ENCODE measurements around the gene PYCR2. TPM values are rescaled to one million over a fixed set of nuclear protein-coding genes. Genes with fewer than 3 reads are reported as not detected.

The PYCR2 gene
- total RNA-seq, 4 donors from 2014 or later = 23.0 to 35.1 (median 28.0) TPM

- DNase-seq = no peak
- WGBS, 2 donors = 100% methylated on average over 1 of the region's 10 CpGs; no CpG with 5 or more reads in 1 of the 2 donors
- Histone ChIP-seq H3K4me3 (no peak overlapping the region), H3K27me3 (no peaks in the 10 kb centered on the region), H3K4me1 (peaks cover 13 to 61% (median 18%) of the 10 kb centered on the region in 3 donors), H3K36me3 (peaks cover 5 to 86% (median 8%) of the 10 kb centered on the region in 3 donors), H3K9me3 (no peaks in the 10 kb centered on the region), H3K27ac (peak overlapping the region in 1 of 4 donors; percentile 25)
- no peak for TF ChIP-seq CTCF (IDR thresholded peaks at IDR 0.05)
- TF ChIP-seq POLR2A (IDR thresholded peaks at IDR 0.05) = no peak
- intact Hi-C loops (cut with DNase I) = no loop called here
These were observed 50.7 kb downstream of the PYCR2 start for GRCh38 chr1:225873281-225873850.

GRCh38 chr1:225872075-225872430 lies 52.0 kb downstream of the PYCR2 start:
- no peak overlapping the region for H3K4me3 ChIP-seq
- WGBS, 2 donors = 64 to 75% methylated on average over 3 of the region's 3 CpGs
- no peak overlapping the region for H3K27ac ChIP-seq
- TF ChIP-seq POLR2A (IDR thresholded peaks at IDR 0.05) (no peak), CTCF (IDR thresholded peaks at IDR 0.05) (no peak)
- H3K36me3 ChIP-seq = peaks cover 10 to 92% (median 13%) of the 10 kb centered on the region in 3 donors
- intact Hi-C loops (cut with DNase I) = no loop called here
- DNase-seq = no peak
- H3K9me3 ChIP-seq = no peaks in the 10 kb centered on the region
- H3K4me1 ChIP-seq = peaks cover under 1 to 48% (median 5%) of the 10 kb centered on the region in 3 donors
- no peaks in the 10 kb centered on the region for H3K27me3 ChIP-seq

- intact Hi-C loops (cut with DNase I) = no loop called here
- no peaks in the 10 kb centered on the region for H3K9me3 ChIP-seq
- no peaks in the 10 kb centered on the region for H3K27me3 ChIP-seq
- peaks cover 10 to 92% (median 18%) of the 10 kb centered on the region in 3 donors for H3K36me3 ChIP-seq
- WGBS, 2 donors = 70 to 75% methylated on average over 10 to 11 of the region's 11 CpGs
- peaks cover 0 to 45% (median 5%) of the 10 kb centered on the region in 3 donors for H3K4me1 ChIP-seq
- DNase-seq = no peak
- TF ChIP-seq POLR2A (IDR thresholded peaks at IDR 0.05) = no peak
- TF ChIP-seq CTCF (IDR thresholded peaks at IDR 0.05) = no peak
- no peak overlapping the region for H3K27ac ChIP-seq
- H3K4me3 ChIP-seq = no peak overlapping the region
These were observed 52.5 kb downstream of the PYCR2 start for GRCh38 chr1:225871359-225872074.

GRCh38 chr1:225870911-225871310 lies 53.1 kb downstream of the PYCR2 start:
- DNase-seq = no peak
- H3K36me3 ChIP-seq = peaks cover 11 to 93% (median 20%) of the 10 kb centered on the region in 3 donors
- H3K4me1 ChIP-seq = peaks cover 0 to 45% (median 8%) of the 10 kb centered on the region in 3 donors
- H3K27me3 ChIP-seq = no peaks in the 10 kb centered on the region
- TF ChIP-seq POLR2A (IDR thresholded peaks at IDR 0.05) = no peak
- TF ChIP-seq CTCF (IDR thresholded peaks at IDR 0.05) = no peak
- no peak overlapping the region for H3K4me3 ChIP-seq
- no peaks in the 10 kb centered on the region for H3K9me3 ChIP-seq
- H3K27ac ChIP-seq = no peak overlapping the region
- intact Hi-C loops (cut with DNase I) = no loop called here
- 55 to 64% methylated on average over 3 of the region's 3 CpGs for WGBS, 2 donors

Small RNA genes lying within 50 kb of the gene (small RNA-seq; reads per million reads assigned to genes)
- gene AL117348.1 (0 reads per million in 4 donors), gene NDUFA3P3 (0 reads per million in 4 donors)

Other genes with a start within 250 kb of the PYCR2 start
- gene SRP9, start 146.4 kb downstream of the PYCR2 start, total RNA-seq = 100 to 1,000 TPM; 115 to 229 (median 175) TPM
- 100 to 1,000 TPM in 3 of 4 donors, 10 to 100 TPM in 1; 78.7 to 237 (median 151) TPM for gene EPHX1, start 114.1 kb downstream of the PYCR2 start, total RNA-seq
- gene TMEM63A, start 41.9 kb downstream of the PYCR2 start, total RNA-seq = 10 to 100 TPM in 3 of 4 donors, 1 to 10 TPM in 1; 9.8 to 27.1 (median 18.3) TPM
- gene LEFTY1, start 35.1 kb downstream of the PYCR2 start, total RNA-seq = not detected
- gene LEFTY2, start 17.0 kb upstream of the PYCR2 start, total RNA-seq = not detected
- 10 to 100 TPM; 10.5 to 18.7 (median 14.1) TPM for gene SDE2, start 75.1 kb upstream of the PYCR2 start, total RNA-seq
- gene H3-3A, start 138.5 kb upstream of the PYCR2 start, total RNA-seq = 100 to 1,000 TPM; 358 to 544 (median 443) TPM